Gastroesophageal sphincter (tissue), 3 donors: Measurements from ENCODE around the gene MYOM3.

ENCODE experiments used
- CTCF ChIP-seq, 4 experiments: fragments of 200-600 bp in 2 of 4; fragments of 450-650 bp in 2 of 4; sonication (generic) in 1 of 4; IDR thresholded peaks; one replicate each; pipeline ENCODE4 v1.5.1; 2017 to 2019; ENCODE audit warnings: antibody characterized with exemption in 4 of 4, mild to moderate bottlenecking in 2 of 4, moderate library complexity in 2 of 4
- EP300 ChIP-seq: sonication (generic); formaldehyde crosslinking; IDR thresholded peaks from one replicate; pipeline ENCODE4 v1.6.1; 2017; ENCODE audit warnings: antibody characterized with exemption, mild to moderate bottlenecking
- POLR2A ChIP-seq, 2 donors: fragments of 450-650 bp; IDR thresholded peaks; one replicate each; pipeline ENCODE4 v1.6.1; 2017; ENCODE audit warnings: antibody characterized with exemption in 2 of 2, mild to moderate bottlenecking in 2 of 2, moderate library complexity in 1 of 2

- TF ChIP-seq CTCF (IDR thresholded peaks at IDR 0.05) (no peak), POLR2A (IDR thresholded peaks at IDR 0.05) (no peak), EP300 (no peak)
These were observed 3.4 kb downstream of the MYOM3 start for GRCh38 chr1:24108334-24109165.
